Measurements from ENCODE around the gene ADAMTS17. TPM values are rescaled to one million over a fixed set of nuclear protein-coding genes. Genes with fewer than 3 reads are reported as not detected.

The ADAMTS17 gene
- total RNA-seq, 1 experiment from 2014 or later = 4.2 TPM

GRCh38 chr15:100118546-100118945, 223.2 kb downstream of the ADAMTS17 start (continued):
- TF ChIP-seq SP1 (IDR thresholded peaks at IDR 0.05; ENCODE audit: low read depth) (no peak), ATF3 (IDR thresholded peaks at IDR 0.05) (no peak), FOSL1 (IDR thresholded peaks at IDR 0.05; ENCODE audit: low read depth) (no peak), ZNF274 (IDR thresholded peaks at IDR 0.05; ENCODE audit: low read depth, low read length) (no peak), SIN3A (IDR thresholded peaks at IDR 0.05; ENCODE audit: low read depth) (no peak), CBX3 (IDR thresholded peaks at IDR 0.05; ENCODE audit: low read depth) (no peak), EZH2phosphoT487 (IDR thresholded peaks at IDR 0.05; ENCODE audit: borderline replicate concordance) (no peak), CEBPB (IDR thresholded peaks at IDR 0.05; ENCODE audit: low read depth) (no peak), POLR2A (IDR thresholded peaks at IDR 0.05; ENCODE audit: borderline replicate concordance, extremely low read depth, insufficient read depth, insufficient read length) (no peak), YY1 (IDR thresholded peaks at IDR 0.05; ENCODE audit: extremely low read depth, insufficient replicate concordance, low read depth, low read length) (no peak), RAD21 (IDR thresholded peaks at IDR 0.05; ENCODE audit: low read depth) (no peak)

- no peak overlapping the region for H3K27ac ChIP-seq (ENCODE audit: low read depth, low read length)
- intact Hi-C loops (cut with micrococcal nuclease) = no loop called here
- no peaks in the 10 kb centered on the region for H3K27me3 ChIP-seq (ENCODE audit: insufficient read depth, low read length)
- H3K9me2 ChIP-seq (ENCODE audit: insufficient read depth) = no peaks in the 10 kb centered on the region
- H2AFZ ChIP-seq (ENCODE audit: low read depth, low read length, poor library complexity, severe bottlenecking) = no peak overlapping the region
- no peak overlapping the region for H3K9ac ChIP-seq (ENCODE audit: low read length)
- H4K20me1 ChIP-seq (ENCODE audit: insufficient read depth) = no peaks in the 10 kb centered on the region
- ChIA-PET CTCF (interaction anchor here (0.7 to 1.4 kb wide), 2 partner anchors 124 to 188 kb away, joined by 3 read pairs; no protein-coding TSS in a partner anchor), POLR2A (no interaction called here), RAD21 (ENCODE audit: low non-redundant PET in 1 of 2, low total read pairs in 2 of 2, uncharacterized antibody in 2 of 2, unreplicated experiment in 2 of 2) (no interaction called here)
- H3K79me2 ChIP-seq (ENCODE audit: insufficient read depth, low read length) = no peaks in the 10 kb centered on the region
- H3K4me3 ChIP-seq (replicated peaks in 1 of 2; ENCODE audit: low read depth in 1 of 2, low read length in 2 of 2) = no peak overlapping the region
- H3K36me3 ChIP-seq (ENCODE audit: control insufficient read depth in 1 of 2, insufficient read depth in 2 of 2, low read length in 2 of 2) = no peaks in the 10 kb centered on the region
- TF ChIP-seq SRF (IDR thresholded peaks at IDR 0.05; ENCODE audit: low read depth) (no peak), EZH2phosphoT487 (IDR thresholded peaks at IDR 0.05; ENCODE audit: borderline replicate concordance) (no peak), CBX3 (IDR thresholded peaks at IDR 0.05; ENCODE audit: low read depth) (no peak), MAX (IDR thresholded peaks at IDR 0.05) (no peak), POLR2AphosphoS5 (IDR thresholded peaks at IDR 0.05; ENCODE audit: low read depth, low read length) (no peak), ZBTB33 (IDR thresholded peaks at IDR 0.05; ENCODE audit: extremely low read depth, insufficient replicate concordance, low read length) (no peak), POLR2A (IDR thresholded peaks at IDR 0.05; ENCODE audit: borderline replicate concordance, extremely low read depth, insufficient read depth, insufficient read length) (no peak)
- H3K9me3 ChIP-seq (ENCODE audit: control insufficient read depth in 1 of 2, insufficient read depth in 1 of 2, low read depth in 1 of 2, low read length in 2 of 2) = no peaks in the 10 kb centered on the region; a peak in 1 of 4 replicates
- DNase-seq (ENCODE audit: low read depth, low spot score) (no peak), ATAC-seq (no peak)
- peaks cover 8 to 23% of the 10 kb centered on the region in 2 experiments for H3K4me1 ChIP-seq (ENCODE audit: control insufficient read depth in 1 of 2, insufficient read depth in 2 of 2, low read length in 2 of 2)
- BruUV-seq (replicated peaks) = no TSS peak
- no peak overlapping the region for H3K4me2 ChIP-seq (ENCODE audit: low read length)
Measured at GRCh38 chr15:100116416-100117190, 225.2 kb downstream of the ADAMTS17 start.

Measured in HCT116 (cell line).